Cortex of kidney (tissue), 1 donor: ENCODE results near the gene C19orf67.

Experiments
- DNase-seq: peaks from one replicate; lab custom pipeline; 2025; lab: John Stamatoyannopoulos, UW

C19orf67 gene

DNA sequence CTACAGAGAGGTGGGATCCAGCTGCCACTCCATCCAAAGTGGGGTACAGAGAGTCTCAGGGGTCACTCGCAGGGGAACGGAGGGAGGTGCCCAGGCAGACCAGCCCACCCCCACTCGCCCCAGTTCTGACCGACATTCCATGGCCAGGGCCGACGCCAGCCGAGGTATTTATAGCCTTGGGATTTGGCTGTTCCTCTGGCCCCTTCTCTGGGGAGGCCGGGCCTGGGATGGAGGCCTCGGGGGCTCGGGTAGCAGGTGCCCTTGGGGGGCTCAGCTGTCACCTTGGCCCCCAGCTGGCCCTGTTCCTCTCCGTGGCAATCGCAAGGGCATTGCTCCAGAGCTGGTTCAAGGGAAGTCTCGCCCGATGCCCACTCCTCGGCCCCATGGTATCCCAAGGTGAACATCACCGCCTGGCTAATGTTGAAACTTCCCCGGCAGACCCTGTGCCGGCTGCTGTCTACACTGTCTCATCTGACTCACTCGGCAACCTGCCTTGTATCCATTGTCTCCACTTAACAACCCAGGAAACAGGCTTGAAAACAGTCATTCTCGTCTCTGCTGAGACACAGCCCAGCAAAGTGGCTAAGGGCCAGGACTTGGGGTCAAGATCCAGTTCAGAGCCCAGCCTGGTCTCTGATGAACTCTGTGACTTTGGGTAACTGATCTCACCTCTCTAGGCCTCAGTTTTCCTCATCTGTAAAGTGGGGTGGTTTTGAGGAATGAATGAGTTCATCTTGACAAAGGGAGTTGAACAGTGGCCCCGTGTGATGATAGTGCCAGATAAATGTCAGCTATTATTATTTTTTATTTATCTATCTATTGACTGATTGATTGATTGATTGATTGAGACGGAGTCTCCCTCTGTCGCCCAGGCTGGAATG lies 22.2 kb upstream of the C19orf67 start:
- no peak for DNase-seq

DNA sequence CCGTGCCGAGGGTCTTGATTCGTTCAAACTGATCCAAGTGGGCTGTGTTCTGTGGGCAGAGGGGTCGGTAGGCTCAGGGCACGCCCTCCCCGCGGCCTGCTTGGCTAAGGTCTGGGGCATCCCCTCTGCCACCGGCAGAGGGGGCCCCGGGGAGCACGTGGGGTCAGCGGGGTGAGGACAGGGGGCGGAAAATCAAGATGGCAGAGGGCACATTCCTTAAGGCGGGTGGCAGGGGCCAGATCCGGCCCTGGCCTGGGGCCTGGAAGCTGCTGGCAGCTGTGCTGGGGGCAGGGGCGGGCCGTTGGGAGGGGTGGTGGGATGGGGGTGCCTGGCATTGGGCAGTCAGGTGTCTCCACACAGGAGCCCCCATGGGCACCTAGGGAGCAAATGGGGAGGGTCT lies 21.3 kb upstream of the C19orf67 start:
- no peak for DNase-seq

DNA sequence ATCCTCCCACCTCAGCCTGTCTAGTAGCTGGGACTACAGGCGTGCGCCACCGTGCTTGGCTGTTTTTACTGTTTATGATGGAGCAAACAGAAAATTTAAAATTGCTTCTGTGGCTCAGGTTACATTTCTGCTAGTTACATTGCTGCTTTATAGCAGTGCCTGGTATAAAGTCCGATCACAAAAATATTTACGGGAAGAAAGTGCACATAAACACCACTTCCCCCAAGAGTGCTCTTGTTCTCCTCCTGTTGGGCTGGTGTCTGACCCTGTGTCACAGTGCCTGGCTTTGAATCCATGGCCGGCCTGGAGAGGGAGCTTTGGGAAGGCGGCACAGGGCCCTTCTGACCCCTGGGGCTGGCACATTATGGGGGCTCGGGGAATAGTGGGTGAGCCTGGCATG lies 20.1 kb upstream of the C19orf67 start:
- DNase-seq = no peak

DNA sequence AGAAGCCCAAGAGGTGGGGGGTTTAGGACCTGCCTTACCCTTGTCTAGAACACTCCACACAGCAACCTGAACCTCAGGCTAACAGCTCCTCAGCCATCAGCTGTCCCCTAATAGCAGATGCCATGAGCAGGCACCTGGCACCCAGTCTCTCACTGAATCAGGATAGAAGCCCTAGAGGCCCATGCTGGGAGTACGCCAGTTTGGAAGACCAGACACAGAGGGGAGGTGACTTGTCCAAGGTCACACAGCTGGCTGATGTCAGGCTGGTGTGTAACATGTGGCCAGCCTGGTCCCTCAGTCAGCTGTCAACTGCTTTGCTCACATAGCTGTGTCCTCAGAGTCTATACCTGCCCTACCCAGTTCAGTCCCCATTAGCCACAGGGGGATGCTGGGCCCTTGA lies 17.7 kb upstream of the C19orf67 start:
- no peak for DNase-seq

DNA sequence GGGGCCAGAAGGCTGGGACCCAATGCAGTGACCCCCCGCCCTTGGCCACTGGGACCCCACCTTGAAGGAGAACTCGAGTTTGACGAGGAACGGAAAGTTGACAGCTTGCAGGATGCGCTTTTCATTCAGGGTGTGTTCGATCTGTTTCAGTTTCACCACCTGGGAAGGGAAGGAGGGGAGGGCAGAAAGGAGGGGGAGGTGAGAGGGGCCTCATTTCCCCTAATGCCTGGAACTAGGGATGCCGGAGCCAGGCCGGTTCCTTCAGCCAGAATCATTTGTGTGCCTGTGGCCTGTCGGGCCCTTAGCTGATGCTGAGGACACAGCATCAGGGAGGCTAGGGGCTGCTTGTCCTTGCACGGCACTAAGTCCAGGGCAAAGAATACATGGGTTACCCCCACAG lies 17.2 kb upstream of the C19orf67 start:
- no peak for DNase-seq

DNA sequence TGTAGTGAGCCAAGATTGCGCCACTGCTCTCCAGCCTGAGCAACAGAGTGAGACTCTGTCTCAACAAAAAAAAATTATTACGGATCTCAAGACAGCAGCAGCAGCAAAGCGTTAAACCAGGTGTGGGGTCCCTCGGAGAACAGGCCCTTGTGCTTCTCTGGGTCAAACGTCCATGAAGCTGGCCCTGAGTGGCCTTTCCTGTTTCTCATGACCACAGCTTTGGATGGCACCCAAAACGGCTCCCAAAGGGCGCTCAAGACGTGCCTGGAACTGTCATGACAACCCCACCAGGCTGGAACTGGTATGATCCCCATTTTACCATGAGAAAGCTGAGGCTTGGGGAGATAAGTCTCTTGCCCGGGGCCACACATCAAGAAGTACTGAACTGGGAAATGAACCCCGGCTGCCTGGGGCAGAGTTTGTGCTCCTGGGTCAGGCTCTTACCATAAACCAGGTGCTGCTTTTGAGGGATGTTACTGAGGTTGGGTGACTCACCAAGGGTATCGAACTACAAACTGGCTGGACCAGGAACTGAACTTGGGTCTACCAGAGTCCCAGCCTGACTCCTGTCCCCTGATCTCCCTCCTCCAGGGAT lies 16.6 kb upstream of the C19orf67 start:
- no peak for DNase-seq

DNA sequence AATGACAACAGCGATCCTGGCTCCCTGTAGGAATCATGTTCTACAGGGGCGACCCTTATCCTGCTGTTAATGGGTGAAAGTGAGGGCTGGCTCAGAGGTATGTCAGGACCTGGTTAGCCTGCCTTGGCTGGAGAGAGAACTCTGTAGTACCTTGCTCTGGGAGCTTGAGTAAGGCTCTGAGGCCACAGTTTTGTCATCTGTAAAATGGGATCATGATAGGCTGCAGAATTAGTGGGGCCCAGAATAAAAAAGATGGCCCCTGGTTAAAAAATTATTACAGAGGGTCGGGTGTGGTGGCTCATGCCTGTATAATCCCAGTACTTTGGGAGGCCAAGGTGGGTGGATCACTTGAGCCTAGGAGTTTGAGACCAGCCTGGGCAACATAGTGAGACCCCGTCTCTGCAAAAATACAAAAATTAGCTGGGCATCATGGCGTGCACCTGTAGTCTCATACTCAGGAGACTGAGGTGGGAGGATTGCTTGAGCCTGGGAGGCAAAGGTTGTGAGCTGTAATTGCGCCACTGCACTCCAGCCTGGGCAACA lies 15.5 kb upstream of the C19orf67 start:
- no peak for DNase-seq

DNA sequence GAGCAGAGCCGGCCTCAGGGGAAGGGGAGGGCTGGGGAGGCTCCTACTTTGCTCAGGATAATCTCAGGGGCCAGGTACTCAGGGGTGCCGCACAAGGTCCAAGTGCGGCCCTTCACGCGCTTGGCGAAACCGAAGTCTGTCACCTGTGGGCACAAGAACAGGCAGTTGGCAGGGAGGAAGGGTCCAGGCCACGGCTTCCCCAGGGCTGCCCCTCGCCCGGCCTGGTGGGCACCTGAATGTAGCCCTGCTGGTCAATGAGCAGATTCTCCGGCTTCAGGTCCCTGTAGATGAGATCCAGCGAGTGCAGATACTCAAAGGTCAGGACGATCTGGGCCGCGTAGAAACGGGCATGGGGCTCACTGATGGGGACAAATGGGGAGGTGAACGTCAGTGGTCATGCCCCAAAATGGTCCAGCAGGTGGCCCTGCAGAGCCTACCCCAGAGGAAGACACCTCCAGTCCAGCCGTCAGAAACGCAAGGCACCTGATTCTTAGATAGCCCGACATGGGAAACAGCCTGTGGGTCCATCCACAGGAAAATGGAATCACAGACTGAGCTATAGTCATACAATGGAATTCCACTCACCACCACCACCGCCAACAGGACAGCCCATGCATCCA lies 12.1 kb upstream of the C19orf67 start:
- no peak for DNase-seq

DNA sequence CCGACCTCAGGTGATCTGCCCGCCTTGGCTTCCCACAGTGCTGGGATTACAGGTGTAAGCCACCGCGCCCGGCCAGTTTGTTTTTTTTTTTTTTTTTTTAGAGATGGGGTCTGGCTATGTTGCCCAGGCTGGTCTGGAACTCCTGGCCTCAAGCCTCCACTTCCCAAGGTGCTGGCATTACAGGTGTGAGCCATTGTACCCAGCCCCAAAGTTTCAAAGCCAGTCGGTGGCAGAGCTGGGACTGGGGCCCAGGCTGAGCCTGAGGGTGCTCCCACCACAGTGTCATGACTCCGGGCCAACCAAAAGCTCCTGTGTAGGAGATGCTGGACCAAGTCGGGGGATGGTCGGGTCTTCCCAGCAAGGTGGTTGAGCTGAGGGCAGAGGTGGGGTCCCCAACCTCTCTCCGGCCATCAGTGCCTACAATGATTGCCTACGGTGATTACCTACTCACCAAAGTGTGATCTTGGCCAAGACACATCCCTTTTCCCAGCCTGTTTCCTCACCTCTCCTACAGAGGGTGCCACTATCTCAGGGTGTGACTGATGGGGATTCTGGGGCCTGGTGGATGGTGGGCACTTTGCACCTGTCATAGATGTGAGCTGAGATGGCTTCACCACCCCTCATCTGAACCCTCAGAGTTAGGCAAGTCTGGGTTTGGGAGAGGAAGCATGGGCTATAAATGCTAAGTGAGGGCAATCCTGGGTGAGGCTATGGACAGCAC lies 10.8 kb upstream of the C19orf67 start:
- DNase-seq = no peak

DNA sequence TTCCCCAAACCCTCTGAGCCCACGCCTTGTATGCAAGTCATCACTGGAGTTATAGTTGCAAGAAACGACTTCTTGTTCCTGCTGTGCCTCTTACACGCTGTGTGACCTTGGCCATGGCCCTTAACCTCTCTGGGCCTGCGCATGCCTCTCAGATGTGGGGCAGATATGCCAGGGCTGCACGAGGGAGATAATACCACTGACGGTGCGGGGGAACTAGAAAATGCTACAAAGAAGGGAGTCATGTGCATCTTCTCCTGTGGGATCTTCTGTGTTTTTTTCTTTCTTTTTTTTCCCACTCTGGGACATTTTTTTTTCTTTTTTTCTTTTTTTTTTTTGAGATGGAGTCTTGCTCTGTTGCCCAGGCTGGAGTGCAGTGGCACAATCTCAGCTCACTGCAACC lies 9.3 kb upstream of the C19orf67 start:
- DNase-seq = no peak

DNA sequence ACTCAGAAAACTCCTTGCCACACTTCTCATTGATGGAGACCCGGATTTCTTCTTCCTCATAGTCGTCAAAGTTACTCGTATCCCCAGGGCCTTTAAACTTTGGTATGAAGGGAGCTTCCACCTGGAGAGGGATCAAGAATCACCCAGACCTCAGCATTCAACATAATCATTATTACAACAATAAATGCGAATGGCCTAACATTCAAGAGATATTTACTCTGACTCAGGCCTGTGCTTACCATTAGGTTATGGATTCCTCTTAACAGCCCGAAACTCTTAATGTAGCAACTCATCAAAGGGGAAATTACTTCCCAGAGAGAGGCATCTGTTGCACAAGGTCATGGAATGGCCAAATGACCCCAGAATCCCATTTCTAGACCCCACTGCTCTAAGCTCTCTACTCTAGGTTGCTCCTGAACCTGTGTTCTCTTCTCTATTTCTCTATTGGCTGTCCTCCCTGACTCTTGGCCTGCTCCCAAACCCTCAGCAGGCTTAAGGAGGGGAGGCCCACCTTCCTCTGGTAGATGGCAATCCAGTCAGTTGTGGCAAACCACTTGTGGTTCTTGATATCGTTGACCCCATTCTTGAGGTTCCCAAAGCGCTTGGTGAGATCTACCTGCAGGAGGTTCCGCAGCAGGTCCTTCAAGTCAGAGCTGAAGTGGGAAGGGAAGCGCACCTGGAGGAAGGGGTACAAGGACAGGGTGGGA lies 7.7 kb upstream of the C19orf67 start:
- DNase-seq = no peak

DNA sequence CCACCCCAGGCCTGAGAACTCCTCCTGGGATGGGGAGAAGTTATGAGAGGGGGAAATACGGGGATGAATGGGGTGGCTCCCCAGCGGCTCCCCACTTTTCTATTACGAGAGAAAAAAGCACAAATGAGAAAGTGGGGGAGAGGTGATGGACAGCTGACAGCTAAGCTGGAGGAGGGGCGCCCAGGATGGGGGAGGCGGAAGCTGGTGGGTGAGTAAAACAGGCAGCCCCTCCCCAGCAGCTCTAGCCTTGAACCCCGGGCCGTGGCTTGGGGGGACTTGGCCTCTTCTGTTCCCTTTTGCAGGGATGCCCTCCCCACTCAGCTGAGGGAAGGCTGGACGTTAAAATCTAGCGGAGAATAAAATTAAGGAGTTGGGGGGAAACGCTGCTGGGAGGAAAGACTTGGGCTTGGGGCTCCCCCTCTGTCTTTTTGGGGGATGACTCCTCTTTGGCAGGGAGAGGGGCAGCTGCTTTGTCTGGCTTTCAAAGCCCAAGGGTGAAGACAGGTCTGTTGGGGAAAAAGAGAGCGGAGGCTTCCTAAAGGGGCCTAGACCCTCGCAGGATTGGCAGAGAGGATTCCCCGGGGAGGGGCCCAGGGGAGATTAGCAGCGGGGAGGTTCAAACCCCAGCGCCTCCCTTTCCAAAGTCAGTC lies 6.4 kb upstream of the C19orf67 start:
- DNase-seq = no peak

DNA sequence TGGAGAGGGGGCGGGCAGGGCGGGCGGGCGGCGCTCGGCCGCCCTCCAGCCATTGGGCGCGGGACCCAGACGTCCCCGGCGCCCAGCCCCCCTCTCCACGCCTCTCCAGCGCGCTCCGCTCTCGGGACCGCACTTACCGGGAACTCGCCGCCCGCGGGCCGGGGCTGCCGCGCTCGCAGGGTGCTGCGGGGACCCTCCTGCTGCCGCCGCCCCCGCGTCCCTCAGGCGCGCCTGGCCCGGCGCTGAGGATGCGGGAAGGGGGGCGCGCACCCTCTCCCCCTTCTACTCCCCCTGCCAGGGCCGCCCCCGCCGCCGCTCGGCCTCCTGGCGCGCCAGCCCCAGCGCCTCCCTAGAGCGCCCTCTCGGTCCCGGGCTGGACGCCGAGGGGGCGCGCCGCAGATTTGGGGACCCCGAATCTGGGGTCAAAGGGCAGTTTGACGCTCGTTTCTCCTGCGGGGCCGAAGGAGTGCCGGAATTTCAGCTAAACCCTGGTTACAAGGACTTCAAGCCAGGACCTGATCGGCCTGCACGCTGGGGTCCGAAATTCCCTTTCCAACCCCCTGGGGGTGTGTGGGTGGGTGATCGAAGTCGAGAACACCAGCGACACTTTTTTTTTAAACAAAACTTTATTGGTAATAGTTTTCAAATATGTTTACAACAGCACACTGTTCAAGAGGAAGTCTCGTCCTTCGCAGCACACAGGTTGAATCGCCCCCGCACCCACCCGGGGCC lies 5.7 kb upstream of the C19orf67 start:
- DNase-seq = no peak

DNA sequence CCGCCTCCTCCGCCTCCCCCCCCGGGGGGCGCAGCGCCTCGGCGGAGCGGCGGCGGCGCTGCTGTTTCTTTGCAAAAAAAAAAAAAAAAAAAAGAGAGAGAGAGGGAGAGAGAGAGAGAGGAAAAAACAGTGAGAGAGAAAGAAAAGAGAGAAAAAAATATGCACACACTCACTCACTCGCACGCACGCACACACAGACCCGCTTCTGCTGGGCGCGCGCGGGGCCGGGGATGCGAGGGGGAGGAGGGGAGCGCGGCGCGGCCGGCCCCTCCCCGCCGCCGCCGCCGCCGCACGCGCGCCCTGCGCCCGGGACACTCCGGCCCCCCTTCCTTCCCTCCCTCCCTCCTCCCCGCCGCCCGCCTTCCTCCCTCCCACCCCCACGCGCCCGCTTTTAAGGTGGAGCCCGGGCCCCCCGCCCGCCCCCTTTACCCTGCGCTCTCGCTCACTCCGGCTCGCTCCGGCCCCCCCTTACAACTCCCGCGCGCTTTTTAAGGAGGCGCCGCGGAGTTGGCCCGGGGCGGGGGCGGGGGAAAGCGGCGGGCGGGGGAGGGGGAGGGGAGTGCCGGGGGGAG lies 5.0 kb upstream of the C19orf67 start, which contains the start of gene SAMD1:
Gene SAMD1 (minus strand): TSS at position 243 of the 572 bp plus-strand sequence.
- no peak for DNase-seq

DNA sequence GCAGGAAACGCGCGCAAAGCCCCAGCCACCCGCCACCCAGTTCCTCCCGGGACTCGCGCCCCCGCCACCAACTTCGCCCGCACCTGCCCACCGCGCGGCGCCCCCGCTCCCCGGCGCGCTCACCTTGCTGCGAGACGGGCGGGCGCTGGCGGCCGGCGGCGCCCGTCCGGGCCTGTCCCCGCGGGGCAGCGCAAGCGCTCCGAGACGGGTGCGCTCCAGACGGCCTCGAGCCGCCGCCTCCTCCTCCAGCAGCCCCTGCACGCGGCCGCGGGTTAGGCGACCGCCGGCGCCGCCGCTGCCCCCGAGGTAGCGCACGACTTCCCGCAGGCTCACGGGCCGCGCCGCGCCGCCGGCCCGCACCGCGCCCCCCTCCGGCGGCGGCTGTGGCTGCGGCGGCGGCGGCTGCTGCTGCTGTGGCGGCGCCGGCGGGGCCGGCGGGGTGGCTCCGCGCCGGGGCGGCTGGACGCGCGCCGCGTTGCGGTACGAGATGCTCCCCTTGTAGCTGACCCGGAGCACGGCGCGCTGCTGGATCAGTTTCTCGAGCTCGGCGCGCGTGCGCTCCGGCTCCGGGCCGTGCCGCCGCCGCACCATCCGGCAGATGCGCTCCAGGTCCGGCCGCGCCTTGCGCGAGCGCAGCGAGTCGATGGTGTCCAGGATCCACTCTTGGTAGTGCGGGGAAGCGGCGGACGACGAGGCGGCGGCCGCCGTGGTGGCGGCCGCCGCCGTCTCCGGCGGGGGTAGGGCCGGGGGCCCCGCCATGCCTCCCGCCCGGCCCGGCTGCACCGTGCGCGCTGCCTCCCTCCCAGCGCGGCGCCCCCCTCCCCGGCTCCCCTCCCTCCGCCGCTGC lies 4.3 kb upstream of the C19orf67 start:
- DNase-seq = no peak

DNA sequence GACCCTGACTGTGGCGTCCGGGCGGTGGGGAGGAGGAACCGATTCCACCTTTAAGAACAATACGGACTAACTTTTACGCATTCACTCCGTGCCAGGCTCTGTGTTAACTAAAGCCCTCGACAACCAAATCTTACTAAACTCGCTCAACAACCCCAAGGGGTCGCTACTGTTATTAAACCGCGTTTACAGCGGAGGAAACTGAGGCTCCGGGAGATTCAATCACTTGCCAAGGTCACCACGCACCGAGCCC lies 3.8 kb upstream of the C19orf67 start:
- DNase-seq = no peak

DNA sequence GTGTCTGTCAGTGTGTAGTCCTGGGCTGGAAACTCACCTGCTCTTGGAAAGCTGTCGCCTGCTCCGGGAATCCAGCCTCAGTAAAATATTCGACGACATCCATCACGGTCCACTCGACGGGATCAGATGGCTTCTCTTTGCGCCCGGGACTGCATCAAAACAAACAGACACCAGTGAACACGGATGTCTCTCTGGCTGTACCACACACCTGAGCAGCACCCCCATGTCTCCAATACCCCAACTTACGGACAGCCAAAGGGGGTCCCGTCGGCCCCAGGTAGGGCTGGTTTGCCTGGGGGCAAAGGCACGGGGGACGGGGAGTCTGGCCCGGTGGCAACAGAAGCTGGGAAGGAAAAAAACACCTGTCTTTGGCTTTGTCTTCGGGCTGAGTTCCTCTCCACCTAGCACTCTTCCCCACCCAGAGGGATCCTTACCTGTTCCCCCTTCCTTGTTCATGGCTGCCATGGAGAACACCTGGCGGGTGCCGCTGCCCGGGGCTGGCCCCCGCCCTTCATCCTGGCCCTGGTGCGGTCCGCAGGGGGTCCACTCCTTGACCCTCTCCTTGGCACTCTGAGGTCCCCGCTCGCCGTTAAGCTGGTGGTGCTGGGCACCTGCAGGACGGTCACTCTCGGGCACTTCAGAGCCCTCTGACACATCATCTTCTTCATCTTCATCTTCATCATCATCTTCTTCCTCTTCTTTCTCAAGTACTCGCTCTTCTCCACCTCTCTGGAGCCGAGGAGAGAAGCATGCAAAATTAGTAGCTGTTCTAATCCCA lies 3.2 kb upstream of the C19orf67 start:
- DNase-seq = no peak

DNA sequence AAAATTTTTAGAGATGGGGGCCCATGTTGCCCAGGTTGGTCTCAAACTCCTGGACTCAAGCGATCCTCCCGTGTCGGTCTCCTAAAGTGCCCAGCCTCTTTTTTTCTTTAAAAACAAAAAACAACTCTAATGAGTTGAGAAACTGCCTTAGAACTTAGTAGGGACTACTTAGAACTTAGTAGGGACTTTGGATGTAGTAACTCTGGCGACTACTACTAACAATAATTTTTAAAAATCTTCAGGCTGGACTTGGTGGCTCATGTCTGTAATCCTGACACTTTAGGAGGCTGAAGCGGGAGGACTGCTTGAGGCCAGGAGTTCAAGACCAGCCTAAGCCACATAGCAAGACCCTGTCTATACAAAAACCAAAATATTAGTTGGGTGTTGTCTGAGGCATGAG lies 515 bp upstream of the C19orf67 start:
- no peak for DNase-seq

DNA sequence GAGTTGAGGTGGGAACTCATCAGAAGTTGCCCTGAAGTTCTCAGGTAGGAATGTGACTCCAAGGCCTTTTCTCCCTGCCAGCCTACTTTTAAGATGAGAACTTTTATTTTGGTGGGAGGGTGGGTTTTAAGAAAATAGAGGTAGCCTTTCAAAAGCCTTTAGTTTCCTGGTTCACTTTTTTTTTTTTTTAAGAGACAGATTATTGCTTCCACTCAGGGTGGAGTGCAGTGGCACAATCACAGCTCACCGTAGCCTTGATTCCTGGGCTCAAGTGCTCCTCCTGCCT lies 3.0 kb downstream of the C19orf67 start:
- DNase-seq = no peak
